HG02571 (cell line): ENCODE measurements around the gene MOB3B.

Experiments
- ATAC-seq: cut with Tn5 transposase; IDR thresholded peaks from one replicate; pipeline ENCODE4 v1.9.1; 2021; ENCODE audit warnings: mild to moderate bottlenecking, moderate library complexity; ENCODE audit not compliant: unreplicated experiment

The MOB3B gene

GRCh38 chr9:27542508-27542907, 12.9 kb upstream of the MOB3B start:
- no peak for ATAC-seq

GRCh38 chr9:27541740-27542139, 12.1 kb upstream of the MOB3B start:
- ATAC-seq, result no peak

- no peak for ATAC-seq
Measured at GRCh38 chr9:27540502-27540901, 10.9 kb upstream of the MOB3B start.

- ATAC-seq, result peak; percentile 48
Measured at GRCh38 chr9:27539479-27540441, 10.1 kb upstream of the MOB3B start.

DNA sequence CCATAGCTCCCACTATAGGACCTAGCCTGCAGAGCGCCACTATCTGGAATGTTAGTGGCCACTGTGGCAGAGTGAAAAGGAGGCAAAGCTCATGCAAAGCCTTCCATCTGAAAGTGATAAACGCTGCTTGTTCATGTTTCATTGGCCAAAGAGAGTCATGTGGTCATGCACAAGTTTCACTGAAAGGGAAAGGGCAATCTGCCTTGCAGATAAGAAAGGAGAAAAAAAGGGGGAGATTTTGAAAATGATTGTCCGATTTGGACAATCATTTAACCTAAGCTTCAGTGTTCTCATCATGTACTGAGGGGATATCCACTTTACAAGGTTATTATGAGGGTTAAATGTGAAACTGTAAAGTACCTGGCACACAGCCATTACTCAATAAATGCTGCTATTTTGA, 9.0 kb upstream of the MOB3B start:
- ATAC-seq, result no peak

- no peak for ATAC-seq
Measured at GRCh38 chr9:27537756-27538155, 8.1 kb upstream of the MOB3B start.

GRCh38 chr9:27537027-27537435, 7.4 kb upstream of the MOB3B start:
- no peak for ATAC-seq

DNA sequence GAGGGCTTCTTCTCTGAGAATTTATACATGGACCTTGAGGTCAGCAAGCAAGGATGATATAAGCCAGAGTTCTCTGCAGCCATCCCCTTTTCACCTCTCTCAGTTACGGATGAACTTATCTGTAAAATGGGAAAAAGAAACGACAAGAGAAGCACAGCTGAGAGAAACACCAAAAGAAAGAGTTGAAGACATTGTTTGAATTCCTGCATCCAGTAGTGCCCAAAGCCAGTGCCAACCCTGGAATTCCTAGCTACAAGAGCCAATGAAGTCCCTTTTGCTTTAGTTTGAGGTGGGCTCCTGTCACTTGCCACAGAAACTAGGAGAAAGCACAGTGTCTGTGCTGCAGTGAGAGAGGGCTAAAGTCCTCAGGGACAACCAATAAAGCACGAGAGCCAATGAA, 6.6 kb upstream of the MOB3B start:
- no peak for ATAC-seq

DNA sequence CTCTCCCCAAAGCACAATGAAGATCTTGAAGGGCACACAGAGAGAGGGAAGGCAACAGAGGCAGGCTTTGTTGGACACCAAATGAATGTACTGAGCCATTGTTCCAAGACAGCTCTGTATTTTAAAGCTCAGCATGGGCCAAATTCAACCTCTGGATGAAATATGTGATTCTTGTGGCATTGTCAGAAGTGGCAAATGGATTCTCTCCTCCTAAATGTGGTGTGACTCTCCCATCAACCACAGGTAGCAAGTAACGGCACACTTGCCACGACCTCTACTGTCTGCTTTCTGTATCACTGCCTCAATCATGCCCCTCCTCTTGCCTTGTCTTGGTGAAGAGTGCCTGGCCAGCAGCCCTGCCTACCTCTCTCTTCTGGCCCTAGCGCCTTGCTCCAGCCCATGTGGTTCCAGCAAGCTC, 6.1 kb upstream of the MOB3B start:
- no peak for ATAC-seq

GRCh38 chr9:27534658-27535209, 5.1 kb upstream of the MOB3B start:
- no peak for ATAC-seq

DNA sequence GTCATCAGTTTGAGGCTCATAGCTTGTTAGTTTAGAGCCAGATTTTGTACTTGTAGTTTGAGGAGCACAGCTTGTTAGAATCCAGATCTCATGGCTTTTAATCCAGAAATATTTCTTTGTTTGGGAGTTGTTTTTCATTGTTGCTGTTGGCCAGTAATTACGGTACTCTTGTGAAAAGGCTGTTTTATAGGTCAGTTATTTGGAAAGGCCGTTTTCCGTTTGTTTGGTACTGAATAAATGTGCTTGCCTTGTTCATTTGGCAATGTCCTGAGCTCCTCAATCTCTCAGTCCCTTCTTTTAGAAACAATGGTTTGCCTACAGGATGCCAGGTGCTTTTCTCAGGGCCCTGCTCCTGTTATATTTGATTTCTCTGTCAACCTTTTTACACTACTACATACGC, 4.5 kb upstream of the MOB3B start:
- ATAC-seq, result no peak

- no peak for ATAC-seq
Measured at GRCh38 chr9:27533311-27533710, 3.7 kb upstream of the MOB3B start.

DNA sequence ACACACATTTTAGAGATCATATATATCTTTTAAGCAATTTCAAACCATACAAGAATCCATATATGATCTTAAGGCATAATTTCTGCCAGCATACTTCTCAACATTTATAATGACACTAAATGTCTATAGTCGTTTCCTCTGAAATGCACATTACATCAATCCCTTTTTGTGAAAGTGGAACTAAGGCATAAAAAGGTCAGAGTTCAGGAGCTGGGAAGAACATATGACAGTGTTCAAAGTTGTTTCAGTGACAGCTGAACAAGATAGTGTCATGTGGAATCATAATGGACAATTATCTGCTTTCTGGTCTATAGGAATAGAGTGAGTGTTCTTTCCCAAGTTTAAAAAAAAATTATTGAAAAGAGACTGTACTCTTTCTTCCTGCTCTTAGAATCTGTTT, 2.4 kb upstream of the MOB3B start:
- no peak for ATAC-seq

DNA sequence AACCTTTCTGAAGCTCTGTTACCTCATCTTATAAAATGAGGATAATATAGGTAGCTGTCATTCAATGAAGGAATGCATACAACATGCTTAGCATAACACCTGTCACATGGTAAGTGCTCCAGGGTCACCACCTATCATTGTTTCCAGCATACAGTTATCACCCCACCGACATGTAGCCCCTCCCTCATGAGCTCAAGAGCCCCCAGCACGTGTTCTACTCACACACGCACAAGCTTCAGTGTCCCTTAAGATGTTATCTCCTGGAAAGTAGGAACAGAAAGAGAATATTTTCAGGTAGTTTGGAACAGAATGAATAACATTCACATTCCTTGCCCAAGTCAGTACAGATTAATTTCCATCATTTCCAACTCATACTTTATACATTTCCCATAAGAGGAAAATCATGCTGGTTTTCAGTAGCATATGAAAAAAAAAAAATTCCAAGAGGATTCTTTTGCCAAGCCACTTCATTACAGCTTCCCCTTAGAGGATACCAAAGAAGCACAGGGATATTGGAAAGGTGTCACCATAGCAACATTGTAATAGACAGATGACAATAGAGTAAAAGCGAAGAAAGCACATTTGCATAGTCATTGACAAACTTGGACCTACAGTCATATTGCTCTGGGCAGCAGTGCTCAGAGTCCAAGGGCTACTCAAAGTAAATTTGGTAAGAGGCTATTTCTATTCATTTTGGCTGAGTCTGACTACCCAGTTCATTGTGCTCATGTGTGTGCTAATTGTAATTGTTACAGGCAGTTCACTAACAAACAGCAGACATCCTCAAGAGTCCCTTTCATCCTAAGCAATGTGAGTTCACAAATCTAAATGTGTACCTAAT, 1.5 kb upstream of the MOB3B start:
- ATAC-seq, result no peak

GRCh38 chr9:27528886-27529315, 713 bp downstream of the MOB3B start:
- peak; percentile 52 for ATAC-seq

DNA sequence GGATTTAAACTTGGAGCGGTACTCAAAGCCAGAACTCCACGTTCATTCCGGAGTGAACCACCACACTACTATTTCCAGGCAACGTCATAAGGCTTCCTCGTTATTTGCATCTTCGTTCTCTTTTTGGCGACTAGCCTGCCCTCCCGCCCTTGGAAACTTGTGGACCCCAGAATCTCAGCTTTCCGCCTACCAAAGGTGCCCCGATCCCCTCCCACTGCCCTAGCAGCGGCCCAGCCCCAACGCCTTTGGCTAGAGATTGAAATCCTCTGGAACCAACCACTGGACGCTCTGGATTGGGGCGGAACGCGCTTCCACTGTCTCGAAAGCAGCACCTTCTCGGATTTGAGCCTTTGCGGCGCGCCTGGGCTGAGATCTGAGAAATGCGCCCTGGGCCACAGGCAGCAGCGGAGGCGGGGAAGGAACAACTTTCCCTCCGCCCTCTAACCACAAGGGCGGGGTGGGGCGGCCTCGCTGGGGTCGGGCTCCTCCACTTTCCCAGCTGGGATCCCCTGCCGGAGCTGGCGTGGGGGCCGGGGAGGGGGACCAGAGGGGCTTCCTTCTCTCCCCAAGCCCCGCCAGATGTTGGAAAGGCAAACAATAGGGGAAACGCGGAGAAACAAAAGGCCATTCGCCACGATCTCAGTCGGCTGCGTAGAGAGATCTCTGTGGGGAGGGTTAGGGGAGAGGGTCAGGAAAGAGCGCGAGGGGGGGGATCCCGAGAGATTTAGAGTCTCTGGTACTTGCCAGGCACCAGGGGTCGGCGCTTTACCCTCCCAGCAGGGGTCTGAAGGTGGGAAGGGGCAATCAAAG, 1.3 kb downstream of the MOB3B start:
- peak; percentile 52 for ATAC-seq

DNA sequence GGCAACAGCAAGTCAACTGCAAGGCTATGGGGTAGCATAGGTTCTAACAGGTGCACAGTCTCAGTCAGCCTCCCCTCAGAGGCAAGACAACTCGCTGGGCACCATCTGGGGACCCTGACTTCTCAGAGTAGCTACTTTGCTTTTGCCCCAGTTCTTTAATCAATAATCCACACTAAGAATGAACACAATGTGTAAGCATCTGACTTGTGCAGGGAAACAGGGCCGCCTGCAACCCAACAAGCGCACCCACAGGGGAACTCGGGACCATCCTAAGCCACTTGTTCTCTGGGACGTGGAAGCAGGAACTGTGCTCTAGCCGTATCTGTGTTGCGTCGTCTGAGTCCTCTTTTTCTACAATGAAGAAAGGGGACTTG, 1.9 kb downstream of the MOB3B start:
- ATAC-seq, result no peak

GRCh38 chr9:27524236-27524635, 5.4 kb downstream of the MOB3B start, which contains the start of gene IFNK:
TSS of gene IFNK (plus strand) at chr9:27524290. CDS start at chr9:27524337, 47 bp downstream.
- no peak for ATAC-seq

DNA sequence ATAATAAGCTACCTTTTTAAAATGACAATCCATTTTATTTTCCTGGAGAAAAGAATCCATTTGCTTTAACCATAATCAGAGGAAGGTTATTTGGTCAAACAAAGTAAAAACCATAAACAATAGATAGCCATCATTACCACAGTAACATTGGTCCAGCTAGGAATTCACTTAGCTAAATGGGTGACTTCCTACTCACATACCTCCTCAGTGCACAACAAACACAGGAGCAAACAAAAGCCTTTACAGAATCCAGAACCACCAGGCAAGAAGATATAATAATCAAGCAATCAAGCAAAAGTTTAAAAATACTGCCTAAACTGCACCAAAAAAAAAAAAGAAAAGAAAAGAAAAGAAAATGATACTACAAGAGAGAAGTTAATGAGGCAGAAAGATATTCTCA, 6.5 kb downstream of the MOB3B start:
- no peak for ATAC-seq

GRCh38 chr9:27520986-27521385, 8.6 kb downstream of the MOB3B start:
- no peak for ATAC-seq
